IMR-90 (cell line): ENCODE measurements around the gene NLRC5. TPM values are rescaled to one million over a fixed set of nuclear protein-coding genes. Genes with fewer than 3 reads are reported as not detected.

ENCODE experiments used
- ATAC-seq: fragments of 200-7000 bp; cut with Tn5 transposase; 2 replicates; pipeline ENCODE4 v1.9.1; 2020; ENCODE audit warnings: low read depth, mild to moderate bottlenecking, moderate library complexity
- BruUV-seq: library from RNA; stranded (reverse); fragments of 400-500 nt; replicated peaks from 2 replicates; lab custom pipeline; 2021; lab: Mats Ljungman, UMichigan
- CTCF ChIA-PET: fragments of 300-600 bp; formaldehyde crosslinking; extraction: SDS; loops from one replicate; lab custom pipeline; 2021; ENCODE audit warnings: antibody characterized with exemption; lab: Yijun Ruan, JAX
- POLR2A ChIA-PET: fragments of 300-600 bp; sonication (Branson Sonifier 250); formaldehyde crosslinking; loops from one replicate; lab custom pipeline; 2022; ENCODE audit warnings: antibody characterized with exemption; ENCODE audit not compliant: unreplicated experiment; lab: Charles Lee
- DNase-seq: peaks from one replicate; pipeline ENCODE4 v3.0.0; 2013
- H2AFZ ChIP-seq: replicated peaks from 2 replicates; pipeline ENCODE3; 2013; ENCODE audit warnings: low read length, mild to moderate bottlenecking; ENCODE audit not compliant: poor library complexity
- H2AK5ac ChIP-seq: 2 replicates; pipeline ENCODE4 v1.6.1; 2013; ENCODE audit warnings: low read depth, low read length, inconsistent platforms
- H2AK9ac ChIP-seq: replicated peaks from 2 replicates; pipeline ENCODE3; 2013; ENCODE audit warnings: mild to moderate bottlenecking, low read depth, low read length, moderate library complexity; ENCODE audit not compliant: poor library complexity
- H2BK120ac ChIP-seq: 2 replicates; pipeline ENCODE4 v1.6.1; 2013; ENCODE audit warnings: low read depth, low read length, inconsistent platforms
- H2BK15ac ChIP-seq: 3 replicates; pipeline ENCODE4 v1.6.1; 2013; ENCODE audit warnings: low read depth, low read length, inconsistent platforms
- H2BK20ac ChIP-seq: 2 replicates; pipeline ENCODE4 v1.6.1; 2013; ENCODE audit warnings: low read depth, mild to moderate bottlenecking, inconsistent platforms, low read length, moderate library complexity
- H2BK5ac ChIP-seq: 2 replicates; pipeline ENCODE4 v1.6.1; 2013; ENCODE audit warnings: mild to moderate bottlenecking, low read depth, low read length, inconsistent platforms; ENCODE audit not compliant: poor library complexity, severe bottlenecking
- H3K14ac ChIP-seq: replicated peaks from 2 replicates; pipeline ENCODE4 v1.6.1; 2013; ENCODE audit warnings: low read depth, low read length, inconsistent platforms
- H3K18ac ChIP-seq: 2 replicates; pipeline ENCODE4 v1.6.1; 2013; ENCODE audit warnings: low read depth, low read length, control low read depth
- H3K23ac ChIP-seq: 2 replicates; pipeline ENCODE4 v1.6.1; 2013; ENCODE audit warnings: low read depth, low read length, inconsistent platforms
- H3K27ac ChIP-seq: 2 replicates; pipeline ENCODE4 v1.5.1; 2013; ENCODE audit warnings: mild to moderate bottlenecking, control low read depth, low read length; ENCODE audit not compliant: insufficient read depth
- H3K27me3 ChIP-seq: 2 replicates; pipeline ENCODE4 v1.6.1; 2013; ENCODE audit warnings: low read length; ENCODE audit not compliant: control insufficient read depth, insufficient read depth
- H3K36me3 ChIP-seq: 2 replicates; pipeline ENCODE4 v1.6.1; 2013; ENCODE audit warnings: low read length, mixed read lengths; ENCODE audit not compliant: control insufficient read depth, insufficient read depth
- H3K4ac ChIP-seq: 2 replicates; pipeline ENCODE4 v1.6.1; 2013; ENCODE audit warnings: low read depth, low read length, inconsistent platforms
- H3K4me1 ChIP-seq: 2 replicates; pipeline ENCODE4 v1.6.1; 2013; ENCODE audit warnings: low read length, mixed read lengths; ENCODE audit not compliant: control insufficient read depth, insufficient read depth
- H3K4me2 ChIP-seq: 2 replicates; pipeline ENCODE4 v1.6.1; 2013; ENCODE audit warnings: low read depth, mild to moderate bottlenecking, control low read depth, low read length, moderate library complexity
- H3K4me3 ChIP-seq: 2 replicates; pipeline ENCODE4 v1.5.1; 2013; ENCODE audit warnings: low read depth, mild to moderate bottlenecking, control low read depth, low read length, moderate library complexity; ENCODE audit not compliant: insufficient read depth
- H3K56ac ChIP-seq: 2 replicates; pipeline ENCODE4 v1.6.1; 2013; ENCODE audit warnings: low read length, inconsistent platforms; ENCODE audit not compliant: insufficient read depth; ENCODE audit errors: extremely low read depth
- H3K79me1 ChIP-seq, 2 experiments: 2 replicates each; pipeline ENCODE4 v1.6.1; 2013; ENCODE audit warnings: low read length in 2 of 2, inconsistent platforms in 1 of 2, low read depth in 1 of 2
- H3K9ac ChIP-seq: 2 replicates; pipeline ENCODE4 v1.6.1; 2013; ENCODE audit warnings: low read depth, low read length, control low read depth
- H3K9me1 ChIP-seq: 2 replicates; pipeline ENCODE4 v1.6.1; 2013; ENCODE audit warnings: low read length, inconsistent platforms; ENCODE audit not compliant: insufficient read depth
- H3K9me3 ChIP-seq: 2 replicates; pipeline ENCODE4 v1.6.1; 2013; ENCODE audit warnings: low read length; ENCODE audit not compliant: control insufficient read depth, insufficient read depth
- H4K20me1 ChIP-seq: 2 replicates; pipeline ENCODE4 v1.6.1; 2013; ENCODE audit warnings: low read length, inconsistent platforms; ENCODE audit not compliant: insufficient read depth
- H4K5ac ChIP-seq: 2 replicates; pipeline ENCODE4 v1.6.1; 2013; ENCODE audit warnings: mild to moderate bottlenecking, low read depth, low read length, control low read depth
- H4K8ac ChIP-seq, 2 experiments: 2 replicates each; pipeline ENCODE4 v1.6.1; 2013; ENCODE audit warnings: low read depth in 2 of 2, low read length in 2 of 2, control low read depth in 1 of 2, inconsistent platforms in 1 of 2
- H4K91ac ChIP-seq: 2 replicates; pipeline ENCODE4 v1.6.1; 2013; ENCODE audit warnings: low read depth, low read length, inconsistent platforms; ENCODE audit not compliant: insufficient read depth
- BHLHE40 ChIP-seq: fragments of 150-350 bp; IDR thresholded peaks from 2 replicates; pipeline ENCODE4 v1.6.1; 2016; ENCODE audit warnings: mild to moderate bottlenecking, low read depth, low read length
- CEBPB ChIP-seq: IDR thresholded peaks from 2 replicates; pipeline ENCODE4 v1.6.1; 2012; ENCODE audit warnings: low read depth, low read length, improper control_type of control experiment
- CHD1 ChIP-seq: IDR thresholded peaks from 2 replicates; pipeline ENCODE4 v1.6.1; 2012; ENCODE audit warnings: low read depth, low read length, improper control_type of control experiment
- CTCF ChIP-seq: conservative IDR thresholded peaks from 2 replicates; pipeline ENCODE4 v1.5.1; 2012; ENCODE audit warnings: mild to moderate bottlenecking, low read depth, low read length, improper control_type of control experiment
- ELK1 ChIP-seq: fragments of 150-350 bp; IDR thresholded peaks from 2 replicates; pipeline ENCODE4 v1.6.1; 2016; ENCODE audit warnings: low read depth, mild to moderate bottlenecking, low read length, moderate library complexity, borderline replicate concordance
- FOS ChIP-seq: fragments of 150-350 bp; IDR thresholded peaks from 2 replicates; pipeline ENCODE4 v1.6.1; 2016; ENCODE audit warnings: low read depth, low read length
- MAFK ChIP-seq: IDR thresholded peaks from 2 replicates; pipeline ENCODE4 v1.6.1; 2012; ENCODE audit warnings: low read depth, low read length, improper control_type of control experiment
- MAZ ChIP-seq: IDR thresholded peaks from 2 replicates; pipeline ENCODE4 v1.6.1; 2012; ENCODE audit warnings: low read depth, mild to moderate bottlenecking, low read length, improper control_type of control experiment, moderate library complexity, borderline replicate concordance
- MXI1 ChIP-seq: IDR thresholded peaks from 2 replicates; pipeline ENCODE4 v1.6.1; 2012; ENCODE audit warnings: low read depth, mild to moderate bottlenecking, low read length, moderate library complexity, borderline replicate concordance
- POLR2A ChIP-seq: IDR thresholded peaks from 2 replicates; pipeline ENCODE4 v1.6.1; 2012; ENCODE audit warnings: mild to moderate bottlenecking, low read depth, low read length
- RAD21 ChIP-seq: IDR thresholded peaks from 2 replicates; pipeline ENCODE4 v1.6.1; 2012; ENCODE audit warnings: low read length, improper control_type of control experiment
- RCOR1 ChIP-seq: IDR thresholded peaks from 2 replicates; pipeline ENCODE4 v1.6.1; 2012; ENCODE audit warnings: mild to moderate bottlenecking, low read length, improper control_type of control experiment; ENCODE audit not compliant: insufficient replicate concordance
- RFX5 ChIP-seq: IDR thresholded peaks from 2 replicates; pipeline ENCODE4 v1.8.0; 2012; ENCODE audit warnings: low read depth, mild to moderate bottlenecking, low read length, moderate library complexity
- SMC3 ChIP-seq: fragments of 150-350 bp; IDR thresholded peaks from 2 replicates; pipeline ENCODE4 v1.6.1; 2016; ENCODE audit warnings: low read depth, mild to moderate bottlenecking, antibody characterized with exemption, low read length, moderate library complexity
- USF2 ChIP-seq: fragments of 150-350 bp; IDR thresholded peaks from 2 replicates; pipeline ENCODE4 v1.6.1; 2017; ENCODE audit warnings: mild to moderate bottlenecking, antibody characterized with exemption, low read length, low read depth
- WGBS, 2 experiments: methylation state at CpG; one replicate each; pipeline versions ENCODE4 v1.1.5 to v1.1.7; 2013; ENCODE audit warnings: missing lambda C conversion rate in 2 of 2; ENCODE audit not compliant: insufficient read length in 1 of 2; ENCODE audit errors: extremely low coverage in 2 of 2; 5-methylcytosine and 5-hydroxymethylcytosine counted together
- dilution Hi-C: fragments of 300-500 bp; cut with HindIII; formaldehyde crosslinking; loops from one replicate; pipeline ENCODE4 v1.14.3; 2018; ENCODE audit warnings: low sequenced_read_pairs; ENCODE audit not compliant: unreplicated experiment
- in situ Hi-C: fragments of 300-500 bp; cut with MboI; formaldehyde crosslinking; loops from 3 replicates; pipeline ENCODE4 v1.14.3; 2019; ENCODE audit warnings: low sequenced_read_pairs, inconsistent platforms, mixed read lengths
- intact Hi-C: fragments of 100-400 bp; cut with micrococcal nuclease; formaldehyde crosslinking; loops from 2 replicates; pipeline ENCODE4 v1.10.0; 2022
- polyA plus RNA-seq, 3 experiments: library from polyadenylated mRNA; depleted of rRNA; stranded (reverse); fragments of >200 nt; gene quantifications; 2 replicates each; pipeline ENCODE4 v1.2.3, GENCODE V29; 2012; ENCODE audit warnings: low replicate concordance in 1 of 3
- total RNA-seq: library from RNA; depleted of rRNA; stranded (reverse); fragments of >200 nt; gene quantifications from 2 replicates; pipeline ENCODE4 v1.2.3, GENCODE V29; 2012

Gene NLRC5
- total and polyA plus RNA-seq, 2 of the 4 experiments (the other 2 are of a cell fraction) = 9.1 to 14.9 TPM

GRCh38 chr16:56960681-56961281 lies 28.6 kb upstream of the NLRC5 start:
- peaks cover 2% of the 10 kb centered on the region; the same call in 1 of the 2 replicates for H3K9me3 ChIP-seq
- WGBS, 2 experiments = 0% methylated on average over 1 of the region's 13 CpGs; no CpG with 5 or more reads in 1 of the 2 experiments
- no peaks in the 10 kb centered on the region for H3K27me3 ChIP-seq
- ATAC-seq (peak; percentile 19; the same call in 1 of the 2 replicates), DNase-seq (peak; percentile 51)
- no peak overlapping the region for H3K56ac ChIP-seq
- H3K9me1 ChIP-seq = peaks cover 6% of the 10 kb centered on the region
- peak overlapping the region; percentile 35; the same call in 1 of the 2 replicates for H4K5ac ChIP-seq
- H3K79me1 ChIP-seq = no peaks in the 10 kb centered on the region
- H3K36me3 ChIP-seq = no peaks in the 10 kb centered on the region
- H3K23ac ChIP-seq = no peak overlapping the region
- no peak overlapping the region for H3K4me2 ChIP-seq
- no peak overlapping the region for H2BK20ac ChIP-seq
- no peak overlapping the region for H3K18ac ChIP-seq
- POLR2A ChIA-PET = interaction anchor here (0.7 kb wide), 1 partner anchor 106 kb away, joined by 3 read pairs; no protein-coding TSS in a partner anchor
- peak overlapping the region; percentile 21; the same call in 1 of the 3 replicates for H2BK15ac ChIP-seq
- H4K8ac ChIP-seq = no peak overlapping the region
- H3K27ac ChIP-seq = no peak overlapping the region
- CTCF ChIA-PET = interaction anchor here (1.3 kb wide), 1 partner anchor 10 kb away, joined by 3 read pairs; no protein-coding TSS in a partner anchor
- intact Hi-C loops (loop anchor here (10.0 kb wide), 1 partner anchor 84 kb away; no protein-coding TSS in a partner anchor), dilution Hi-C loops (no loop called here), in situ Hi-C loops (no loop called here)
- H2AFZ ChIP-seq = no peak overlapping the region
- BruUV-seq = no TSS peak
- H3K4ac ChIP-seq = no peak overlapping the region; the same call in 1 of the 2 replicates
- H2AK9ac ChIP-seq = peak overlapping the region; percentile 19
- H3K9ac ChIP-seq = no peak overlapping the region
- H3K14ac ChIP-seq = no peak overlapping the region
- H3K4me1 ChIP-seq = peaks cover 26% of the 10 kb centered on the region
- H2BK5ac ChIP-seq = no peak overlapping the region
- peak overlapping the region; percentile 13; the same call in 1 of the 2 replicates for H4K91ac ChIP-seq
- no peak overlapping the region for H2AK5ac ChIP-seq
- no peak overlapping the region for H2BK120ac ChIP-seq
- H3K4me3 ChIP-seq = no peak overlapping the region
- H4K20me1 ChIP-seq = no peaks in the 10 kb centered on the region
- no peak for TF ChIP-seq MAFK
- TF ChIP-seq POLR2A = no peak
- no peak for TF ChIP-seq FOS
- TF ChIP-seq MXI1 = no peak
- TF ChIP-seq RCOR1 = no peak
- TF ChIP-seq CTCF = no peak
- no peak for TF ChIP-seq CEBPB
- TF ChIP-seq BHLHE40 = no peak
- TF ChIP-seq MAZ = no peak
- no peak for TF ChIP-seq CHD1
- TF ChIP-seq ELK1 = no peak
- no peak for TF ChIP-seq RFX5
- no peak for TF ChIP-seq USF2
- TF ChIP-seq SMC3 = no peak
- TF ChIP-seq RAD21 = no peak
